Loucy (cell line): Measurements from ENCODE around the gene MFAP3L.

Experiments used
- CTCF ChIP-seq: fragments of 200-600 bp; sonication (generic); conservative IDR thresholded peaks from 2 replicates; pipeline ENCODE4 v1.5.1; 2014; ENCODE audit warnings: mild to moderate bottlenecking, antibody characterized with exemption, low read length
- EZH2phosphoT487 ChIP-seq: fragments of 200-600 bp; IDR thresholded peaks from 2 replicates; pipeline ENCODE4 v1.6.1; 2018; ENCODE audit warnings: antibody characterized with exemption, mild to moderate bottlenecking, moderate library complexity, borderline replicate concordance

- no peak for TF ChIP-seq CTCF
- TF ChIP-seq EZH2phosphoT487: no peak
Measured at GRCh38 chr4:169957785-169958184, 68.4 kb downstream of the MFAP3L start.
